GM12878 (cell line): ENCODE measurements around the gene CDK5RAP3. TPM values are rescaled to one million over a fixed set of nuclear protein-coding genes. Genes with fewer than 3 reads are reported as not detected.

Source experiments
- ATAC-seq: fragments of 200-7000 bp; cut with Tn5 transposase; 3 replicates; pipeline ENCODE4 v1.9.1; 2020; ENCODE audit warnings: mild to moderate bottlenecking, moderate library complexity
- BruUV-seq: library from RNA; stranded (reverse); fragments of 400-500 nt; replicated peaks from 2 replicates; lab custom pipeline; 2021; lab: Mats Ljungman, UMichigan
- CTCF ChIA-PET: fragments of 300-600 bp; sonication (Branson Sonifier 250); formaldehyde crosslinking; extraction: SDS; loops from one replicate; lab custom pipeline; 2021; ENCODE audit warnings: inconsistent platforms; lab: Yijun Ruan, JAX
- POLR2A ChIA-PET: fragments of 350-600 bp; formaldehyde crosslinking; extraction: SDS; loops from one replicate; lab custom pipeline; 2021; ENCODE audit warnings: inconsistent platforms; lab: Charles Lee
- RAD21 ChIA-PET: fragments of 300-600 bp; sonication (Branson Sonifier 250); formaldehyde crosslinking; loops from one replicate; lab custom pipeline; 2023; ENCODE audit warnings: antibody characterized with exemption; ENCODE audit not compliant: unreplicated experiment; lab: Charles Lee
- SMC1A ChIA-PET: fragments of 300-600 bp; sonication (Branson Sonifier 250); formaldehyde crosslinking; loops from one replicate; lab custom pipeline; 2023; ENCODE audit not compliant: unreplicated experiment, uncharacterized antibody; lab: Charles Lee
- DNase-seq: peaks from one replicate; pipeline ENCODE4 v3.0.0-alpha.2; 2011; ENCODE audit warnings: low read depth, low spot score
- FAIRE-seq: peaks from 3 replicates; lab custom pipeline; 2011; peaks lifted over from hg19 to GRCh38; lab: Jason Lieb, UNC
- H2AFZ ChIP-seq: 2 replicates; pipeline ENCODE4 v1.6.0; 2011; ENCODE audit warnings: low read depth, low read length, control low read depth; ENCODE audit not compliant: control insufficient read depth
- H3K27ac ChIP-seq: 2 replicates; pipeline ENCODE4 v1.5.1; 2011; ENCODE audit warnings: control low read depth; ENCODE audit not compliant: control insufficient read depth, insufficient read depth
- H3K27me3 ChIP-seq, 2 experiments: replicated peaks in 1 of 2; 2 replicates each; pipeline versions ENCODE4 v1.6.0 to v1.6.1; 2011; ENCODE audit warnings: low read length in 1 of 2; ENCODE audit not compliant: control insufficient read depth in 2 of 2, insufficient read depth in 2 of 2
- H3K36me3 ChIP-seq, 2 experiments: 2 replicates each; pipeline ENCODE4 v1.5.1; 2011; ENCODE audit warnings: low read length in 1 of 2; ENCODE audit not compliant: control insufficient read depth in 2 of 2, insufficient read depth in 2 of 2
- H3K4me1 ChIP-seq: 2 replicates; pipeline ENCODE4 v1.6.1; 2011; ENCODE audit warnings: mild to moderate bottlenecking, low read length, moderate library complexity, mixed read lengths; ENCODE audit not compliant: control insufficient read depth, insufficient read depth
- H3K4me2 ChIP-seq: 2 replicates; pipeline ENCODE4 v1.6.0; 2011; ENCODE audit warnings: control low read depth; ENCODE audit not compliant: control insufficient read depth, insufficient read depth
- H3K4me3 ChIP-seq: fragments of 200-600 bp; sonication (generic); 2 replicates; pipeline ENCODE4 v1.5.1; 2016
- H3K79me2 ChIP-seq: 2 replicates; pipeline ENCODE4 v1.6.0; 2011; ENCODE audit warnings: low read length; ENCODE audit not compliant: control insufficient read depth, insufficient read depth
- H3K9ac ChIP-seq: 2 replicates; pipeline ENCODE4 v1.8.0; 2011; ENCODE audit warnings: low read length, control low read depth, mixed read lengths; ENCODE audit not compliant: control insufficient read depth, insufficient read depth
- H3K9me3 ChIP-seq: replicated peaks from 3 replicates; pipeline ENCODE4 v1.5.1; 2011; ENCODE audit warnings: mild to moderate bottlenecking, low read length; ENCODE audit not compliant: control insufficient read depth, insufficient read depth
- H4K20me1 ChIP-seq: 2 replicates; pipeline ENCODE4 v1.6.0; 2011; ENCODE audit not compliant: control insufficient read depth, insufficient read depth
- DPF2 ChIP-seq: fragments of 450-650 bp; IDR thresholded peaks from 2 replicates; pipeline ENCODE4 v1.6.1; 2017; ENCODE audit warnings: mild to moderate bottlenecking
- JUNB ChIP-seq: IDR thresholded peaks from 2 replicates; pipeline ENCODE4 v1.6.1; 2016; ENCODE audit warnings: antibody characterized with exemption, mild to moderate bottlenecking
- KLF5 ChIP-seq: fragments of 450-650 bp; IDR thresholded peaks from 2 replicates; pipeline ENCODE4 v1.6.1; 2014; ENCODE audit warnings: mild to moderate bottlenecking; ENCODE audit not compliant: partially characterized antibody
- MTA3 ChIP-seq: IDR thresholded peaks from 2 replicates; pipeline ENCODE4 v1.6.1; 2012; ENCODE audit warnings: low read length, inconsistent platforms, borderline replicate concordance
- POLR2AphosphoS2 ChIP-seq: IDR thresholded peaks from 2 replicates; pipeline ENCODE4 v1.6.1; 2011; ENCODE audit warnings: low read depth, mild to moderate bottlenecking, low read length, improper control_type of control experiment, moderate library complexity
- RAD21 ChIP-seq: IDR thresholded peaks from 2 replicates; pipeline ENCODE4 v1.6.1; 2011; ENCODE audit warnings: mild to moderate bottlenecking, low read depth, low read length, moderate library complexity; ENCODE audit not compliant: insufficient read depth
- RB1 ChIP-seq: fragments of 450-650 bp; formaldehyde crosslinking; IDR thresholded peaks from 2 replicates; pipeline ENCODE4 v1.6.1; 2017; ENCODE audit warnings: mild to moderate bottlenecking, borderline replicate concordance
- SPI1 ChIP-seq: IDR thresholded peaks from 2 replicates; pipeline ENCODE4 v1.6.1; 2011; ENCODE audit warnings: low read depth, mild to moderate bottlenecking, low read length, moderate library complexity, borderline replicate concordance; ENCODE audit not compliant: insufficient read depth
- SREBF2 ChIP-seq: IDR thresholded peaks from 2 replicates; pipeline ENCODE4 v1.6.1; 2012; ENCODE audit warnings: mild to moderate bottlenecking, low read length
- TCF12 ChIP-seq: IDR thresholded peaks from 2 replicates; pipeline ENCODE4 v1.6.1; 2011; ENCODE audit warnings: low read depth, mild to moderate bottlenecking, low read length
- ZSCAN29 ChIP-seq: fragments of 450-650 bp; IDR thresholded peaks from 2 replicates; pipeline ENCODE4 v1.6.1; 2017; ENCODE audit warnings: mild to moderate bottlenecking, moderate library complexity
- WGBS: methylation state at CpG from one replicate; pipeline ENCODE4 v1.1.6; 2016; ENCODE audit warnings: low lambda C conversion rate; ENCODE audit not compliant: insufficient replicate concordance, insufficient coverage; ENCODE audit errors: missing lambda C conversion rate; 5-methylcytosine and 5-hydroxymethylcytosine counted together
- in situ Hi-C: fragments of 300-500 bp; cut with MboI; formaldehyde crosslinking; loops from 9 replicates; pipeline ENCODE4 v1.14.3; 2018; ENCODE audit warnings: mixed read lengths
- intact Hi-C: fragments of 100-400 bp; cut with micrococcal nuclease; formaldehyde crosslinking; loops from one replicate; pipeline ENCODE4 v1.14.2; 2022; ENCODE audit not compliant: unreplicated experiment
- polyA plus RNA-seq, 11 experiments: library from polyadenylated mRNA; depleted of rRNA in 4 of 11; unstranded in 6 of 11; stranded (reverse) in 5 of 11; fragments of >200 nt; fragmentation: Nextera tagmentation in 4 of 11; fragmentation: Illumina TruSeq in 1 of 11; extraction: Ambion mirVana in 4 of 11; extraction: Trizol in 1 of 11; gene quantifications; 1 replicate in 1 of 11; 2 replicates in 10 of 11; pipeline versions ENCODE4 v1.2.1 to v1.2.3, GENCODE V29; 2011 to 2016; ENCODE audit warnings: inconsistent platforms in 2 of 11, missing spikeins in 2 of 11, low read depth in 1 of 11
- total RNA-seq, 4 experiments: library from RNA; depleted of rRNA in 3 of 4; stranded (reverse); fragments of >200 nt in 3 of 4; fragmentation: Illumina TruSeq in 1 of 4; extraction: Trizol in 1 of 4; gene quantifications; 2 replicates each; pipeline versions ENCODE4 v1.2.1 to v1.2.3, GENCODE V29; 2013 to 2021
- TF ChIP-seq, protein P1 (sequence below), 3 experiments: IDR thresholded peaks in 2 of 3; conservative IDR thresholded peaks in 1 of 3; 2 replicates each; pipeline ENCODE4 v1.5.1; 2011; ENCODE audit warnings: low read depth in 3 of 3, low read length in 3 of 3, mild to moderate bottlenecking in 3 of 3, control low read depth in 2 of 3, moderate library complexity in 2 of 3, inconsistent platforms in 1 of 3, mixed read lengths in 1 of 3; ENCODE audit not compliant: control insufficient read depth in 2 of 3, insufficient read depth in 1 of 3; ENCODE audit errors: extremely low read depth in 1 of 3
- TF ChIP-seq, protein P2 (sequence below): fragments of 450-650 bp; IDR thresholded peaks from 2 replicates; pipeline ENCODE4 v1.6.1; 2017; ENCODE audit warnings: mild to moderate bottlenecking, low read depth, inconsistent platforms; ENCODE audit not compliant: poor library complexity, severe bottlenecking
- TF ChIP-seq, protein P3 (sequence below): fragments of 450-650 bp; IDR thresholded peaks from 2 replicates; pipeline ENCODE4 v1.6.1; 2017; ENCODE audit warnings: borderline replicate concordance

The CDK5RAP3 gene
- total and polyA plus RNA-seq, 10 of the 15 experiments (the other 5 are each of a cell fraction or from before 2014, with no cell fraction given), result 69.4 to 237 (median 160) TPM

DNA sequence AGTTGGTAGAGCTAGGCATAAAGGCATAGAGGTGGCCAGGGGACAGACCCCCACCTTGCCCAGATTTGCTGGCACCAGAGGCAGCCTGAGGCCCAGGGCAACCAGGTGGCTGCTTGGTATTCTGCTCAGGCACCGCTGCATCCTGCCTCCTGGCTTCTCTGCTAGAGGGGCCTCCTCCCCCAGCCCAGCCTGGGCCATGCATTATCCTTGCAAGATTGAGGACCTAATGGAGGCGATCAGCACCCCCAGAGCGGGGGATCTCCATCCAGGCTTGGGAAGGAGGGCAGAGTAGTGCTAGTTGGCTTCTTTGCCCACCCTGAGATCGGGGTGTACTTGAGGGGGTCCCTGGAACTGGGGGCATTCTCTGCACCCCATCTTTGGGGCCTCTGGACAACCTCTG is 23.8 kb downstream of the CDK5RAP3 start:
- Histone ChIP-seq H3K4me2 (no peak overlapping the region), H3K9ac (no peak overlapping the region), H3K27ac (no peak overlapping the region), H4K20me1 (no peaks in the 10 kb centered on the region), H3K36me3 (no peaks in the 10 kb centered on the region), H2AFZ (no peak overlapping the region), H3K4me1 (peaks cover 2% of the 10 kb centered on the region; the same call in 1 of the 2 replicates), H3K9me3 (no peaks in the 10 kb centered on the region), H3K4me3 (no peak overlapping the region), H3K27me3 (no peaks in the 10 kb centered on the region), H3K79me2 (no peaks in the 10 kb centered on the region)
- no peak for ATAC-seq
- SMC1A ChIA-PET, result interaction anchor here (1.2 to 1.4 kb wide), 2 partner anchors 26 to 44 kb away, joined by 3 to 4 read pairs; no protein-coding TSS in a partner anchor
- intact Hi-C loops, result no loop called here
- RAD21 ChIA-PET, result interaction anchor here (1.6 to 2.2 kb wide), 2 partner anchors 23 to 45 kb away, joined by 6 read pairs; no protein-coding TSS in a partner anchor
- POLR2A ChIA-PET, result interaction anchor here (1.4 kb wide), 1 partner anchor 17 kb away, joined by 3 read pairs; no protein-coding TSS in a partner anchor
- CTCF ChIA-PET, result interaction anchor here (0.7 to 2.8 kb wide), 7 partner anchors 9 to 48 kb away, joined by 3 to 13 read pairs (median 5); partner anchors contain the start of gene CDK5RAP3
- DNase-seq, result no peak
- WGBS, result 32% methylated on average over 4 of the region's 4 CpGs
- FAIRE-seq, result no peak
- no TSS peak for BruUV-seq
- TF ChIP-seq SREBF2 (no peak), DPF2 (no peak), TCF12 (no peak), SPI1 (no peak), POLR2AphosphoS2 (no peak), KLF5 (no peak), RAD21 (no peak), MTA3 (no peak), JUNB (no peak), ZSCAN29 (no peak), RB1 (no peak)
- TF ChIP-seq, protein P1, sequence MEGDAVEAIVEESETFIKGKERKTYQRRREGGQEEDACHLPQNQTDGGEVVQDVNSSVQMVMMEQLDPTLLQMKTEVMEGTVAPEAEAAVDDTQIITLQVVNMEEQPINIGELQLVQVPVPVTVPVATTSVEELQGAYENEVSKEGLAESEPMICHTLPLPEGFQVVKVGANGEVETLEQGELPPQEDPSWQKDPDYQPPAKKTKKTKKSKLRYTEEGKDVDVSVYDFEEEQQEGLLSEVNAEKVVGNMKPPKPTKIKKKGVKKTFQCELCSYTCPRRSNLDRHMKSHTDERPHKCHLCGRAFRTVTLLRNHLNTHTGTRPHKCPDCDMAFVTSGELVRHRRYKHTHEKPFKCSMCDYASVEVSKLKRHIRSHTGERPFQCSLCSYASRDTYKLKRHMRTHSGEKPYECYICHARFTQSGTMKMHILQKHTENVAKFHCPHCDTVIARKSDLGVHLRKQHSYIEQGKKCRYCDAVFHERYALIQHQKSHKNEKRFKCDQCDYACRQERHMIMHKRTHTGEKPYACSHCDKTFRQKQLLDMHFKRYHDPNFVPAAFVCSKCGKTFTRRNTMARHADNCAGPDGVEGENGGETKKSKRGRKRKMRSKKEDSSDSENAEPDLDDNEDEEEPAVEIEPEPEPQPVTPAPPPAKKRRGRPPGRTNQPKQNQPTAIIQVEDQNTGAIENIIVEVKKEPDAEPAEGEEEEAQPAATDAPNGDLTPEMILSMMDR (IDR thresholded peaks at IDR 0.05 in 2 of 3, conservative IDR thresholded peaks at IDR 0.05 in 1 of 3; ENCODE audit: control insufficient read depth in 2 of 3, extremely low read depth in 1 of 3, insufficient read depth in 1 of 3, low read depth in 3 of 3, low read length in 3 of 3), result no peak
- TF ChIP-seq, protein P2, sequence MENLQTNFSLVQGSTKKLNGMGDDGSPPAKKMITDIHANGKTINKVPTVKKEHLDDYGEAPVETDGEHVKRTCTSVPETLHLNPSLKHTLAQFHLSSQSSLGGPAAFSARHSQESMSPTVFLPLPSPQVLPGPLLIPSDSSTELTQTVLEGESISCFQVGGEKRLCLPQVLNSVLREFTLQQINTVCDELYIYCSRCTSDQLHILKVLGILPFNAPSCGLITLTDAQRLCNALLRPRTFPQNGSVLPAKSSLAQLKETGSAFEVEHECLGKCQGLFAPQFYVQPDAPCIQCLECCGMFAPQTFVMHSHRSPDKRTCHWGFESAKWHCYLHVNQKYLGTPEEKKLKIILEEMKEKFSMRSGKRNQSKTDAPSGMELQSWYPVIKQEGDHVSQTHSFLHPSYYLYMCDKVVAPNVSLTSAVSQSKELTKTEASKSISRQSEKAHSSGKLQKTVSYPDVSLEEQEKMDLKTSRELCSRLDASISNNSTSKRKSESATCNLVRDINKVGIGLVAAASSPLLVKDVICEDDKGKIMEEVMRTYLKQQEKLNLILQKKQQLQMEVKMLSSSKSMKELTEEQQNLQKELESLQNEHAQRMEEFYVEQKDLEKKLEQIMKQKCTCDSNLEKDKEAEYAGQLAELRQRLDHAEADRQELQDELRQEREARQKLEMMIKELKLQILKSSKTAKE, result no peak
- TF ChIP-seq, protein P3, sequence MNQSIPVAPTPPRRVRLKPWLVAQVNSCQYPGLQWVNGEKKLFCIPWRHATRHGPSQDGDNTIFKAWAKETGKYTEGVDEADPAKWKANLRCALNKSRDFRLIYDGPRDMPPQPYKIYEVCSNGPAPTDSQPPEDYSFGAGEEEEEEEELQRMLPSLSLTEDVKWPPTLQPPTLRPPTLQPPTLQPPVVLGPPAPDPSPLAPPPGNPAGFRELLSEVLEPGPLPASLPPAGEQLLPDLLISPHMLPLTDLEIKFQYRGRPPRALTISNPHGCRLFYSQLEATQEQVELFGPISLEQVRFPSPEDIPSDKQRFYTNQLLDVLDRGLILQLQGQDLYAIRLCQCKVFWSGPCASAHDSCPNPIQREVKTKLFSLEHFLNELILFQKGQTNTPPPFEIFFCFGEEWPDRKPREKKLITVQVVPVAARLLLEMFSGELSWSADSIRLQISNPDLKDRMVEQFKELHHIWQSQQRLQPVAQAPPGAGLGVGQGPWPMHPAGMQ, result no peak
- in situ Hi-C loops, result no loop called here
